ENCODE data around the gene COX7A2. TPM values are rescaled to one million over a fixed set of nuclear protein-coding genes. Genes with fewer than 3 reads are reported as not detected.

The COX7A2 gene
- total and polyA plus RNA-seq, 2 of the 4 experiments (the other 2 are of a cell fraction): 174 to 776 TPM

DNA sequence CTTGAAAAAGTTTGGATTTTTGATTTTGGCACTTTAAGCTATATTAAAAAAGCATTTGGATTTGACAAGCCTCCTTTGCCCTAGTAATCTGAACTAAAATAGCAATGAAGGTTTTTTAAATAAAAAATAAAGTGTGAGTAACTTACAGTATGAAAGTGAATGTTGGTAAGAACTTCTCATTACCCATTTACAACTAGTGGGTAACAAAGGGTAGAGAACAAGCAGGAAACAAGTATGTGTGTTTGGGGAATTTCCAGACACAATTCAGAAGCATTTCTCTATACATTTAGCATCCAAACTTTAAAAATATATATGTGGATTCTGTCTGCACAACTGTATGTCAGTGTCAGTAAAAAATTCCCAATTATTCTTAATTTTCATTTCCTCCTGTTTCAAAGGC is 38.1 kb upstream of the COX7A2 start:
- H2AFZ ChIP-seq (replicated peaks; ENCODE audit: low read length, poor library complexity): no peak overlapping the region
- no peak overlapping the region for H4K91ac ChIP-seq (ENCODE audit: insufficient read depth, low read depth, low read length)
- H3K4me1 ChIP-seq (ENCODE audit: control insufficient read depth, insufficient read depth, low read length): peaks cover 7% of the 10 kb centered on the region; the same call in 1 of the 2 replicates
- in situ Hi-C loops (cut with MboI; ENCODE audit: low sequenced_read_pairs): no loop called here
- POLR2A ChIA-PET (ENCODE audit: unreplicated experiment): no interaction called here
- TF ChIP-seq NFE2L2 (IDR thresholded peaks at IDR 0.05; ENCODE audit: low read depth, low read length): no peak
- TF ChIP-seq CEBPB (IDR thresholded peaks at IDR 0.05; ENCODE audit: low read depth, low read length): no peak
- TF ChIP-seq FOS (IDR thresholded peaks at IDR 0.05; ENCODE audit: low read depth, low read length): no peak
- TF ChIP-seq RCOR1 (IDR thresholded peaks at IDR 0.05; ENCODE audit: insufficient replicate concordance, low read length): no peak
- TF ChIP-seq MAZ (IDR thresholded peaks at IDR 0.05; ENCODE audit: borderline replicate concordance, low read depth, low read length): no peak
- no peak for TF ChIP-seq RAD21 (IDR thresholded peaks at IDR 0.05; ENCODE audit: low read length)
- TF ChIP-seq, protein P1, sequence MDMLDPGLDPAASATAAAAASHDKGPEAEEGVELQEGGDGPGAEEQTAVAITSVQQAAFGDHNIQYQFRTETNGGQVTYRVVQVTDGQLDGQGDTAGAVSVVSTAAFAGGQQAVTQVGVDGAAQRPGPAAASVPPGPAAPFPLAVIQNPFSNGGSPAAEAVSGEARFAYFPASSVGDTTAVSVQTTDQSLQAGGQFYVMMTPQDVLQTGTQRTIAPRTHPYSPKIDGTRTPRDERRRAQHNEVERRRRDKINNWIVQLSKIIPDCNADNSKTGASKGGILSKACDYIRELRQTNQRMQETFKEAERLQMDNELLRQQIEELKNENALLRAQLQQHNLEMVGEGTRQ (IDR thresholded peaks at IDR 0.05; ENCODE audit: low read depth, low read length): no peak
- TF ChIP-seq, protein P2, sequence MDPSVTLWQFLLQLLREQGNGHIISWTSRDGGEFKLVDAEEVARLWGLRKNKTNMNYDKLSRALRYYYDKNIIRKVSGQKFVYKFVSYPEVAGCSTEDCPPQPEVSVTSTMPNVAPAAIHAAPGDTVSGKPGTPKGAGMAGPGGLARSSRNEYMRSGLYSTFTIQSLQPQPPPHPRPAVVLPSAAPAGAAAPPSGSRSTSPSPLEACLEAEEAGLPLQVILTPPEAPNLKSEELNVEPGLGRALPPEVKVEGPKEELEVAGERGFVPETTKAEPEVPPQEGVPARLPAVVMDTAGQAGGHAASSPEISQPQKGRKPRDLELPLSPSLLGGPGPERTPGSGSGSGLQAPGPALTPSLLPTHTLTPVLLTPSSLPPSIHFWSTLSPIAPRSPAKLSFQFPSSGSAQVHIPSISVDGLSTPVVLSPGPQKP (IDR thresholded peaks at IDR 0.05; ENCODE audit: borderline replicate concordance, low read depth, low read length): no peak
- TF ChIP-seq POLR2A (IDR thresholded peaks at IDR 0.05; ENCODE audit: low read depth, low read length): no peak
- TF ChIP-seq BHLHE40 (IDR thresholded peaks at IDR 0.05; ENCODE audit: low read depth, low read length): no peak
- no peak for TF ChIP-seq MAFK (IDR thresholded peaks at IDR 0.05; ENCODE audit: low read depth, low read length)
- no peak for TF ChIP-seq SMC3 (IDR thresholded peaks at IDR 0.05; ENCODE audit: low read depth, low read length)
- no peak for TF ChIP-seq RFX5 (IDR thresholded peaks at IDR 0.05; ENCODE audit: low read depth, low read length)
- TF ChIP-seq, protein P3, sequence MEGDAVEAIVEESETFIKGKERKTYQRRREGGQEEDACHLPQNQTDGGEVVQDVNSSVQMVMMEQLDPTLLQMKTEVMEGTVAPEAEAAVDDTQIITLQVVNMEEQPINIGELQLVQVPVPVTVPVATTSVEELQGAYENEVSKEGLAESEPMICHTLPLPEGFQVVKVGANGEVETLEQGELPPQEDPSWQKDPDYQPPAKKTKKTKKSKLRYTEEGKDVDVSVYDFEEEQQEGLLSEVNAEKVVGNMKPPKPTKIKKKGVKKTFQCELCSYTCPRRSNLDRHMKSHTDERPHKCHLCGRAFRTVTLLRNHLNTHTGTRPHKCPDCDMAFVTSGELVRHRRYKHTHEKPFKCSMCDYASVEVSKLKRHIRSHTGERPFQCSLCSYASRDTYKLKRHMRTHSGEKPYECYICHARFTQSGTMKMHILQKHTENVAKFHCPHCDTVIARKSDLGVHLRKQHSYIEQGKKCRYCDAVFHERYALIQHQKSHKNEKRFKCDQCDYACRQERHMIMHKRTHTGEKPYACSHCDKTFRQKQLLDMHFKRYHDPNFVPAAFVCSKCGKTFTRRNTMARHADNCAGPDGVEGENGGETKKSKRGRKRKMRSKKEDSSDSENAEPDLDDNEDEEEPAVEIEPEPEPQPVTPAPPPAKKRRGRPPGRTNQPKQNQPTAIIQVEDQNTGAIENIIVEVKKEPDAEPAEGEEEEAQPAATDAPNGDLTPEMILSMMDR (conservative IDR thresholded peaks at IDR 0.05; ENCODE audit: low read depth, low read length): no peak
- no peak for TF ChIP-seq MXI1 (IDR thresholded peaks at IDR 0.05; ENCODE audit: borderline replicate concordance, low read depth, low read length)
- no peak for TF ChIP-seq CHD1 (IDR thresholded peaks at IDR 0.05; ENCODE audit: low read depth, low read length)
- peak overlapping the region; percentile 60 for H3K4me3 ChIP-seq (ENCODE audit: insufficient read depth, low read depth, low read length)
- dilution Hi-C loops (cut with HindIII; ENCODE audit: low sequenced_read_pairs, unreplicated experiment): no loop called here
- H2AK5ac ChIP-seq (ENCODE audit: low read depth, low read length): no peak overlapping the region
- ATAC-seq (ENCODE audit: low read depth): no peak
- no peak overlapping the region for H2BK20ac ChIP-seq (ENCODE audit: low read depth, low read length)
- H2BK120ac ChIP-seq (ENCODE audit: low read depth, low read length): no peak overlapping the region
- CTCF ChIA-PET: interaction anchor here (0.8 kb wide), 1 partner anchor 14 kb away, joined by 4 read pairs; no protein-coding TSS in a partner anchor
- no peak overlapping the region for H3K4ac ChIP-seq (ENCODE audit: low read depth, low read length)
- H4K8ac ChIP-seq (ENCODE audit: low read depth in 2 of 2, low read length in 2 of 2): no peak overlapping the region
- peak overlapping the region; percentile 82; the same call in 1 of the 2 replicates for H3K9ac ChIP-seq (ENCODE audit: low read depth, low read length)
- no peaks in the 10 kb centered on the region for H3K27me3 ChIP-seq (ENCODE audit: control insufficient read depth, insufficient read depth, low read length)
- peak overlapping the region; percentile 55; the same call in 1 of the 2 replicates for H3K27ac ChIP-seq (ENCODE audit: insufficient read depth, low read length)
- H3K79me1 ChIP-seq (ENCODE audit: low read depth in 1 of 2, low read length in 2 of 2): peaks cover 2 to 25% of the 10 kb centered on the region in 2 experiments
- H2BK5ac ChIP-seq (ENCODE audit: low read depth, low read length, poor library complexity, severe bottlenecking): peak overlapping the region; percentile 91
- H3K23ac ChIP-seq (ENCODE audit: low read depth, low read length): no peak overlapping the region; the same call in 1 of the 2 replicates
- no peak for DNase-seq
- peaks cover 27% of the 10 kb centered on the region for H4K20me1 ChIP-seq (ENCODE audit: insufficient read depth, low read length)
- peaks cover 1% of the 10 kb centered on the region for H3K36me3 ChIP-seq (ENCODE audit: control insufficient read depth, insufficient read depth, low read length)
- H3K9me1 ChIP-seq (ENCODE audit: insufficient read depth, low read length): peaks cover 7% of the 10 kb centered on the region; the same call in 1 of the 2 replicates
- H3K14ac ChIP-seq (replicated peaks; ENCODE audit: low read depth, low read length): no peak overlapping the region
- H4K5ac ChIP-seq (ENCODE audit: low read depth, low read length): no peak overlapping the region
- no peak overlapping the region for H2AK9ac ChIP-seq (replicated peaks; ENCODE audit: low read depth, low read length, poor library complexity)
- no peaks in the 10 kb centered on the region for H3K9me3 ChIP-seq (ENCODE audit: control insufficient read depth, insufficient read depth, low read length)
- no peak overlapping the region for H2BK15ac ChIP-seq (ENCODE audit: low read depth, low read length)
- no TSS peak for BruUV-seq (replicated peaks)
- H3K4me2 ChIP-seq (ENCODE audit: low read depth, low read length): peak overlapping the region; percentile 97
- intact Hi-C loops (cut with micrococcal nuclease): loop anchor here (5.0 to 10.0 kb wide), 2 partner anchors 246 to 473 kb away; no protein-coding TSS in a partner anchor
- no peak overlapping the region for H3K56ac ChIP-seq (ENCODE audit: extremely low read depth, insufficient read depth, low read length)
- no peak overlapping the region for H3K18ac ChIP-seq (ENCODE audit: low read depth, low read length)
